Limb (tissue), 2 donors: ENCODE results near the gene CD6.
A peak's percentile ranks its signal among the peaks of the same experiment; 100 is the strongest.

Experiments
- DNase-seq, 2 donors: peaks; one replicate each; pipeline ENCODE4 v3.0.0-alpha.2; 2016; ENCODE audit errors: extremely low spot score in 2 of 2

The CD6 gene

DNA sequence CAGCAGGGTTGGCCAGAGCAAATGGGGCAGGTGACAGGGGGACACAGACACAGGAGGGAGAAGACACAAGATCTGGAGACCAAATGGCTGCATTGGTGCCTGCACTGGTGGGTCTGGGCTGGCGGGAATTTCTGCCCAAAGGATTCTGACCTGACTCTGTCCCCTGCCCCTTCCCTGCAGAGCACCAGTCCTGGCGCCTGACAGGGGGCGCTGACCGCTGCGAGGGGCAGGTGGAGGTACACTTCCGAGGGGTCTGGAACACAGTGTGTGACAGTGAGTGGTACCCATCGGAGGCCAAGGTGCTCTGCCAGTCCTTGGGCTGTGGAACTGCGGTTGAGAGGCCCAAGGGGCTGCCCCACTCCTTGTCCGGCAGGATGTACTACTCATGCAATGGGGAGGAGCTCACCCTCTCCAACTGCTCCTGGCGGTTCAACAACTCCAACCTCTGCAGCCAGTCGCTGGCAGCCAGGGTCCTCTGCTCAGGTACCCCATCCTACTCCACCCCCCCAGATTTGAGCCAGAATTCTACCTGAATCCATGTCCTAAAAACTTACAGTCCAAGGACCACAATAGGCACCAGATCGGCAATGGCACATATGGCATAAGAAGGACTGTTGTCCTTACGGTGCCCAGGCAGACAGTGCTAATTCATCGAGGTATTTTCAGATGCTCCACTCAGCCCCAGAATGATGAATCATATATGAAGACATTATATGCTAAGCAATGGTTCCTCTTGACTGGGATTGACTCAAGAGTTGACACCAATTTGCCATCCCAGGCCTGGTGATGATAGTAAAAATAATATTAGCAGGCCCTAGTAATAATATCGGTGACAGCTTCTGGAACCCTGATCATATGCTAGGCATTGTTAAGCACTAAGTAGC is 38.2 kb downstream of the CD6 start:
- DNase-seq = no peak

DNA sequence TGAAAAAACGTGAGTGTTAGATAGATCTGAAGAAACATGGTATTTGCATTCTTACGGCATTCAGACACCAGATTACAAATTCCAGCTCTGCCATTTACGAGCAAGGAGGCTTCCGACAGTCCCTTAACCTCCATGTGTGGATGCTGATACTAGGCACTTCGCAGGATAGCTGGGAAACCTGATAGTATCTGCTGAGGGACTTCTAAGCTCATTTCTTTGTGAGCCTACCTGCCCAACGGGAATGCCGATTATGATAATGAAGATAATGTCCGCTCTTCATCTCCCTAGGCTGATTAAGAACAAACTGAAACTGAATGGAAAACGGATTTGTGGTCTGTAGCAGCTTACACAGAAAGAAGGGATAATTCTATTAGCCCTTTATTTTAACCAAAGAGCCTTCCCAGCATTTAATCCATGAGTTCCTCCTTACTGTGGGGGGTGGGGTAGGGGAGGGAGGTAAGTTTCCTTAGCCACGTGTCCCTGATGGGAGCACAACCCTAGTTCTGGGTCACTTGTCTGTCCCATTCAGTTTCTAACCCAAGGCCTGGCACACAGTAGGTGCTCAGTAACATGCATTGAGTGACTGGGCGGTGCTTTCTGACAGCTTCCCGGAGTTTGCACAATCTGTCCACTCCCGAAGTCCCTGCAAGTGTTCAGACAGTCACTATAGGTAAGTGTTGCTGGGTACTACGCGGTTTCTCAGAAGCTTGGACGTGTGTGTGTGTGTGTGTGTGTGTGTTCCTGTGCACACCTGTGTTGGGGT is 39.2 kb downstream of the CD6 start:
- no peak for DNase-seq

DNA sequence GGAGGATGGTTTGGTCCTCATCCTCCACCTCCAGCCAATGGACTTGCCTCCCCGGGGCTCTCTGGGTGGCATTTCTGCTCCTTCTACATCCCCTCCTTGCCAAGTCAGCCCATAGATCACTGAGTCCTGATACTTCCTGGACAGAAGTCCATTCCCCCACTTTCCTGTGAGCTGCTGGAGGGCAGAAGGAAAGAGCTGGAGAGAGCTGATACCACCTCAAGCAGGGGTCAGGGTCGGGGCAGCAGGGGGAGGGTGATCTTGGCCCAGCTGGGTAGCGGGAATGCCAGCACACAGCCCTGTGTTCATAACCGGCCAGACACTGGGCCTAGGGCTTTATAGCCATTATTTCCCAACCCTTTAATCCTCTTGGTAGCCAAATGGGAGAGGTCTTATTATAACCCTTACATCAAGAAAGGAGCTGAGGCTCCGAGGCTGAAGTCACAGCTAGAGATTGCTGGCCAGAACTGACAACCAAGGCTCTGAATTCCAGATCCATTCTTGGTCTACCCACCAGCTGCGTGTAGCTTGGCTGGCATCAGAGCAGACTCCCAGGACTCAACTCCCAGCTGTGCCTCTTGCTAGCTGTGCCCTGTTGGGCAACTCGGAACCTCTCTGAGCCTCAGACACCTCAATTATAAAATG is 39.9 kb downstream of the CD6 start:
- no peak for DNase-seq

DNA sequence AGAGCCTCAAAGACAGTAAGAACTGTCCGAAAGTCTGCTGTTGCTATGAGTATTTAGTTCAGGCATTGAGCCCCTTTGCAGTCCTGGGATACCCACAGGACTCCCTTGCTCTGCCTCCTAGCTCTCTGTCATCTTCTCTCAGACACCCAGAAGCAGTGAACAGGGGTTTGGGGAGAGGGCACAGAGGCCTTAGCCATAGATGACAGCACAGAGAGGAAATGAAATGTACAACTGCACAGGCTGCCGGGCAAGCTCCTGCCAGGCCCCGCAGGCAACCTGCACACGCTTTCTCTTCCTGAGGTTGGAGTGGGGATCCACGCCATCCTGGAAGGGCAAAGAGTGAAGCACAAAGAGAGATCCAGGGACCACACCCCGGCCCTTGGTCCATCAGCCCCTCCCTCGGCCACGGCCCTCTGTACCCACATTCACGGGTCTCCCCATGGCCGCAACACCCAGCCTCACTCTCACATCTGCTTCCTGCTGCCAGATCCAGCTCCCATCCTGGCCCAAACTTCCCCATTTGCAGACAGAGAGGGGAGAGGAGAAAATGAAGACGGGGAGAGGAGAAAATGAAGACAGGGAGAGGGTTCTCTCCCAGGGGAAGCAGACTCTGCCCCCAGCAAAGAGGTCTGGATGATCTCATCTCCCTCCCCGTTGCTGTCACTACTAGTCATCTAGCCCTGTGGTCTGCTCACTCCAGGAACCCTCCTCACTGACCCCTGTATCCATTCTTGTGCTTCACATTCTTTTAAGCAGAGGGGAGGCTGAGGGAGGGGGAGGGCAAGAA is 40.7 kb downstream of the CD6 start:
- no peak for DNase-seq

DNA sequence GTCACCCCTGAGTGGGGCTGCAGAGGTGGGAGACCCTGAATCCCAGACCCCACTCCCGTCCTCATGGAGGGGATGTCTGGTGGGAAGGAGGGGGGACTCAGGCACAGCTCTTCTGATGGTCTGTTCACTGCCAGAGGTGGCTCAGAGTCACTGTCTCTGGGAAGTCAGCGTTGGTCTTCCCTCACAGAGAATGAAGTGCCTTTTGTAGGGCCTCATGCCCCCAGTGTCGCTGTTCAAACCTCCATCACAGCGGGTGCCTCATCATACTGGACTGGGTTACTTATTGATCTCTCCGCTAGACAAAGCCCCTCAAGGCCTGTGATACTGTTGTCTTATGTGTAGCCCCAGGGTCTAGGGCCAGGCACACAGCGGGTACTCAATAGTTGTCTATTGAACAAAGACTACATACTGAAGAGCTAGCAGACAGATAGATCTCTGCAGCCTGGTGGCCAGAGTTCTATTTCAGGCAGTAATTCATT is 41.3 kb downstream of the CD6 start:
- no peak for DNase-seq

DNA sequence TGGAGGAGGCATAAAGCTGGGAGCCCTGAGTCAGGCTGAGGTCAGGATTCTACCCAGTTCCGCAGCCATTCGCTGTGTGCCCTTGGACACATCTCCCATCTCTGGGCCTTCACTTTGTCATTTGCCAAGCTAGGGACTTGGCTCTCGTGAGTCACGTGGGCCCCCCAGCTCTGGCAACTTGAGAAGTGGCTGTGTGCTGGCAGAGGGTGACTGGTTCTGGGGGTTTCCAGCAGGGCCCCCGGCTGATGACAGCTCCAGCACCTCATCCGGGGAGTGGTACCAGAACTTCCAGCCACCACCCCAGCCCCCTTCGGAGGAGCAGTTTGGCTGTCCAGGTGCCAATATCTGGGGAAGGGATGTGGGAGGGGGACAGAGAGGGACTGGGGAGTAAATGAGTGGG is 46.6 kb downstream of the CD6 start:
- DNase-seq = no peak

DNA sequence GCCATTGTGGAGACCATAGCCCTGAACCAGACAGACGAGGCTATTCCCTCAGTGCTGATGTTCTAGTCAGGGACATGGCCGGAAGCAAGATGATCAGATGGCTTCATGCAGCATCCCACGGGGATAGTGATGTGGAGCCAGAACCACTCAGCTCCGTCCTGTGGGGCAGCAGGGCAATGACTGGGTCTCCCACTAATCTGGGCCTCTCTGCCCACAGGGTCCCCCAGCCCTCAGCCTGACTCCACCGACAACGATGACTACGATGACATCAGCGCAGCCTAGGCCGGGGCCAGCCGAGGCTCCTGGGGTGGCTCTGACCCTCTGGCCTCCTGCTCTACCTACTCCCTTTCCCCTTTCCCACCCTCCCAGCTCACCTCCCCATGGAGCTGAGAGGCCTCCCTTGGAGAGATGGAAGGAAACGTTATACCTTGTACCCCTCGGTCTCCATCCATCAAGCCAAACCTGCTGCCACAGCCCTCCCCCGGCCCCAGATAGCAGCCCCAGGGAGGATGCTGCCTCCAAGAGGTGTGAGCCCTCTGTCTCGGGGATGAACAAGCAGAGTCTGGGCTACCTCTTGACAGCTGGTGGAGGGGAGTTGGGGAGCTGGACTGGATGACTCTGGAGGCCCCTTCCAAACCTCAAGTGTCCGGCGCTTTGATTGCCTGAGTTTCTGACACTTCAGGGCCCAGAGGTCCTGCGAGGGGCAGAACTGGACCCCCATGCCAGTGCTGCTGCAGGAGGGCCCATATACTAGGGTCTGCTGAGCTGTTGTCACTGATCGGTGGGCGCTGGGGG is 47.8 kb downstream of the CD6 start:
- no peak for DNase-seq

DNA sequence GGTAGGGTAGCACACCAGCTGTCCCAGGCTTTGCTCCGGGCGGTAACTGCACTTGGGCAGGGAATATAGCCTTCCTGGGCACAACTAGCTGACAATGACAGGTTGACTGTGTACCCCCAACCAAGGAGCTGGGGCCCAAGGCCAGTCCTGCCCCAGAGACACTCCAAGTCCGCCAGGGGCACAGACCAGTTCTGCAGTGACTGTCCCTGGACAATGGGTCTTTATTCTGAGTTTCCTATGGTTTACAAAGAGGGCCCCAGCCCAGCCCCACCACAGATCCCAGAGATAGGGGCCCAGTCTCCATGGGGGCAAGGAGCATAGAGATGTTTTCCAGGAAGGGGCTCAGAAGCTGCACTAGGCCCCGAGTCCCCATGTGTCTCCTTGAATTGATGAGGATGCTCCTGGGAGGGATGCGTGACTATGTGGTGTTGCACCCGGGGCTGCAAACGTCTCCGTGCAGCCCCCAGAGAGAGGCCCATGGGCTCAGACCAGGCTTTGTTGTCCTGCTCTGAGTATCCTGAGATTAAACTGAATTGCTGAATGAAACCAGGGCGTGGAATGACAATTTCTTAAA is 48.4 kb downstream of the CD6 start:
- no peak for DNase-seq

DNA sequence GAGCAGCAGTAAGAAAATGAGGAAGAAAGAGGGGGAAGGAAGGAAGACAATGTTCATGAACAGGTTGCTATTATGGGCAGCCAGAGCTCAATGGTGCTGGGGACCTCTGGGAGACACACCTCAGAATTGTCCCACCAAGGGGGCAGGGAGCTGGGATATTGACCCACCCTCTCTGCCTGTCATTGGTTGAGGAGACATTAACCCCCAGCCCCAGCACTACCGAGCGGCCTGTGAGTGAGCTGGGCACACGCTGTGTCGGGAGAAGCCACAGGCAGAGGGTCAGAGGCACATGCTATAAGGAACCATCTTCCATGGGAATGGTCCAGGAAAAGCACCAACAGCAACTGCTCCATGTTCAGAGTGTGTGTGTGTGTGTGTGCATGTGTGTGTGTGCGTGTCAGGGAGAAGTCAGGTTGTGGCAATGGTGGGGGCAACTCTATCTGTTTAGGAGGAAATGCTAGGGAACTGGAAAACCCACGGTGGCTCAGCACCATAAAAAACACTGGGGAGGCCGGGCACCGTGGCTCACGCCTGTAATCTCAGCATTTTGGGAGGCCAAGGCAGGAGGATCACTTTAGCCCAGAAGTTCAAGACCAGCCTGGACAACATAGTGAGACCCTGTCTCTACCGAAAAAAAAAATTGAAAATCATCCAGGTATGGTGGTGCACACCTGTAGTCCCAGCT is 49.2 kb downstream of the CD6 start:
- DNase-seq = no peak

DNA sequence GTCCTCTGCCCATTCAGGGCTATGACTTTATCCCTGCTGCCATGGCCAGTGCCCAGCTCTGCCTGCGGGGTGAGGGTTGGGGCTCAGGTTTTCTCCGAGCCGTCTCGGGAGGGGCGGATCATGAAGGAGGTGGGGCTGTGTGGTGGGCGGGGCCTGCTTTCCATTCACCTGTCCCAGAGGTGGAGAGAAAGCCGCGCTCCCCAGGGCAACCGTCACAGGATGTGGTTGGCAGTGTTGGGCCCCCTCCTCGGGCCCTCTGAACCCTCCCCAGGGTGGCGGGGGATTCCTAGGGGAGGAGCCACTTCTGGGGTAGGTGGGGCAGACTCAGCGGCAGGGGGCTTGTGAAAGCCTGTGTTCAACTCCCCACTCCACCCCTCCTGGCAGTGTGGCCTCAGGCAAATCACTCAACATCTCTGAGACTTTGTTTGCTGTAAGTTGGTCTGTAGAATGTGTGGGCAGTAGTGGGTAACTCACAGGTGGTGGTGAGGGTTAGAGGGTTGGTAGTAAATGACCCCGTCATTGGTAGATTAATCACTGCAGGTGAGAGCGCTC is 50.3 kb downstream of the CD6 start:
- DNase-seq = peak in 1 of 2 donors; percentile 32

DNA sequence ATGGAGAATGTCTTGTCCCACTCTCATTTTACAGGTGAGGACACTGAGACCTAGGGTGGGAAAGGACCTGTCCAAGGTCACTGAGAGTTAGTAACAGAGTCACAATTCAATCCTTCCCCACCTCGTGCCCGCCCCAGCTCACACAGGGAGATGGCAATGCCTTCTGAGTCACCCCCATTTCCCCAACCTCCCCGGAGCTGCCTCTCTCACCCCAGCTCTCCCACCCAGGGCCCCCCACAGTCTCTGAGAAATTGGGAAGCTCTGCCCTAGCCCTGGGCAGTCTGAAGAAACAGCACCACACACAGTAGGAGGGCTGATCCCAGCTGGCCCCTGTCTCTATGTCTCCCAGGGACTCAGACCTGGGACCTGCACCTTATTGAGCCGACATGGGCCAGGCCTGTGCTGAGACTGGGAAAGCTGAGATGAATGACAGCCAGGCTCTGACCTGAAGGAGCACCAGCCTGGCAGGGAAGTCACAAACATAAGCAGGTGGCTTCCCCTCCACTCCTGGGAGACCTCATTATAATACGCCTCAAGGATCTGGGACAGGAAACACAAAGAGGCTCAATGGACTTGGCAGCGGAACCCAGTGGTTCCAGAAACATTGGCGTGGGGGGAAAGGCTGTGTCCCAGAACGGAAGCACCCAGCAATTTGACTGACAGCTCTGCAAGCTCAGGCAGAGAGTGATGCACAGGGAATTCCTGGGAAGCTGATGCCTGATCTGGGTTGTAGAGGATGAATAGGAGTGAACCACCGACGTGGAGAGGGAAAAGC is 51.0 kb downstream of the CD6 start:
- no peak for DNase-seq

DNA sequence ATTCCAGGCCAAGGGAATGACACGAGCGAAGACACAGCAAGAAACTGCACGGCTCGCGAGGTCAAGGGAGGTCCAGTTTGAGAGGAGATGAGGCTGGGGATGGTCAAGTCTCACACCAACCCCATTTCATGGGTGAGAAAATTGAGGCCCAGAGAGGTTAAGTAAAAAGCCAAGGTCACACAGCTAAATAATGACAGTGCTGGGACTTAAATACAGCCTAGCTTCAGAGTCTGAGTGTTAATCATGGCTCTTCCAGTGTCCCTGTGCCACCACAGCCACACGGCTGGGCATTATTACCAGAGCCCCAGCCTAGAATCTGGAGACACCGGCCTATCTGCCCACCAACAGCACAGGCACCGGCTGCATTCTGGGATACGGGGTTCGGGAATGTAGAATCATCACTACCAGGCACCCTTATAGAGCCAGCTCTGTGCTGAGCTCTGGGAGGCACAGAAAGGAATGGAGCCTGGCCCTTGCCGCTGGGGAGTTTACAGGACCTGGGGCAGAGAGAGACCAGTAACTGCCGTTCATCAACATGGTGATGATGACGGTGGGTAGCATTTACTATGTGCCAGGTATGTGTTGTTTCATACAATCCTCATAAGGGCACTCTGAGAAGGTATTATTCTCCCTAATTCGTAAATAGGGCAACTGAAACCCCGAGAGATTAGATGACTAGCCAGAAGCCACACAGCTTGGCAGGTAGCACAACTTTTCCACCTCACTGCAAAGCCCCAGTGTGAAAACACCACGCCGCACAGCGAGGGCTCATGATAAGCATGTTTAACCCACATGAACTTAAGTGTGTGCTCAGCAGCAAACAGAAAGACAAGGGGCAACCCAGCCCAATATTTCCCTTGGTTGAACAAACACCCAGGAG is 51.8 kb downstream of the CD6 start:
- DNase-seq = no peak

DNA sequence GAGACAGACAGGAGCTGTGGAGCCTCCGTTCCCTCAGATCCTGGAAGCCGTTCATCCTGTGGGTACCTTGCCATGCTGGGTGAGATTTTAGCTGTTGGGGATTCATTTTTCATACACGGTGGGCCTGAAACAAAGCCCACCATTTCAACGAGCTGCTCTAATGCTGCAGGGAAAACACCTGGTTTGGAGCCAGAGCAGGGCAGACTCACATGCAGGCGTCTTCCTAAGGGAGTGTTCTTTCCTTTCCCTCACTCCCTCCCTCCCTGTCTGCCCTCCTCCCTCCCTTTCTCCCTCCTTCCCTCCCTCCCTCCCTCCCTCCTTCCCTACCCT is 52.5 kb downstream of the CD6 start:
- no peak for DNase-seq

DNA sequence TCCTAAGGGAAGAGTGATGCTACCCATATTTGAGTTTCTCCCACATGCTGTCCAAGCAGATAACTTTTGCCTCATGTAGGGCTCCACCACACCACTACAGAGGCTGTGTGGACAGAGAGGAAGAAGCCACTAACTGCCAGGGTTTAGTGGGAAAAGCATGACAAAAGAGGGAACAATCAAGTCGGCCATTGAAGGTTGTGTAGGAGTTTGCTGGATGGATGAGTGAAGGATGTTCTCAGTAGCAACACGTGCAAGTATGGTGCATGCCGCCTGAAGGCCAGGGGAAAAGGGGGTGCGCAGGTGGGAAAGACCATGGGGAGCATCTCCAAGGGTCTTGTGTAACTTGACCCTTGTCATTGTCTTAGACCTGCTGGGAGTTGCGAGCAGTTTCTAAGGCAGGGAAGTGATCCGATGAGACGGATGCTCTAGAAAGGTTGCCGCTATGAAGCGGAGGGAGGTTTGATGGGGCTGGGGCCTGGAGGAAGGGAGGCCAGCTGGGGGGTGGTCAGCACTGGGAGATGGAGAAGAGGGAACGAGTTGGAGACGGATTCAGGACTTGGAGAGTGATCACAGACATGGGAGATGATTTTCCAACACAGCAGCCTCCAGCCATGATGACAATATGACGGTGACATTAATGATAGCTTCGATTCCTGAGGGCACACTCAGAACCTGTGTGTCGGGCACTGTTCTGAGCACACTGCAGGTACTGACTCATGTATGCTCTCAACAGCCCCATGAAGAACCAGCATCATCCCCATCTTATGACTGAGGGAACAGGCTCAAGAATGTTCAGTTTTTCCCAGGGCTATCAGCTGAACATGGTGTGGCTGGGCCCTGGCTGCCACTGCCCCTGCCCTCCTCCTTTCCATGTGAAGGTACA is 53.7 kb downstream of the CD6 start:
- no peak for DNase-seq

DNA sequence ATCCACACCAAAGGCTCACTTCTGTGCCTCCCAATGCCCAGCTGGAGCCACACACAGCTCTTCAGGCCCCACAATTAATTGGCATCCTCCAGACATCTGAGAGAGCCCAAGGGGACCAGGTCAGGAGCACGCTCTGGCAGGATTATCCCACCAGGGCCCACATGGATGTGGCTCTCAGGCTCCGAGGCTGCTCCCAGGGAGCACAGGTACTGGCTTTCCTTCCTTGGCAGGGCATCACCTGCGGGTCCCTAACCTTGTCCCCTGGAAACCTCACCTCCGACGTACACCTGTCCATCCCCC is 54.3 kb downstream of the CD6 start:
- DNase-seq = no peak

DNA sequence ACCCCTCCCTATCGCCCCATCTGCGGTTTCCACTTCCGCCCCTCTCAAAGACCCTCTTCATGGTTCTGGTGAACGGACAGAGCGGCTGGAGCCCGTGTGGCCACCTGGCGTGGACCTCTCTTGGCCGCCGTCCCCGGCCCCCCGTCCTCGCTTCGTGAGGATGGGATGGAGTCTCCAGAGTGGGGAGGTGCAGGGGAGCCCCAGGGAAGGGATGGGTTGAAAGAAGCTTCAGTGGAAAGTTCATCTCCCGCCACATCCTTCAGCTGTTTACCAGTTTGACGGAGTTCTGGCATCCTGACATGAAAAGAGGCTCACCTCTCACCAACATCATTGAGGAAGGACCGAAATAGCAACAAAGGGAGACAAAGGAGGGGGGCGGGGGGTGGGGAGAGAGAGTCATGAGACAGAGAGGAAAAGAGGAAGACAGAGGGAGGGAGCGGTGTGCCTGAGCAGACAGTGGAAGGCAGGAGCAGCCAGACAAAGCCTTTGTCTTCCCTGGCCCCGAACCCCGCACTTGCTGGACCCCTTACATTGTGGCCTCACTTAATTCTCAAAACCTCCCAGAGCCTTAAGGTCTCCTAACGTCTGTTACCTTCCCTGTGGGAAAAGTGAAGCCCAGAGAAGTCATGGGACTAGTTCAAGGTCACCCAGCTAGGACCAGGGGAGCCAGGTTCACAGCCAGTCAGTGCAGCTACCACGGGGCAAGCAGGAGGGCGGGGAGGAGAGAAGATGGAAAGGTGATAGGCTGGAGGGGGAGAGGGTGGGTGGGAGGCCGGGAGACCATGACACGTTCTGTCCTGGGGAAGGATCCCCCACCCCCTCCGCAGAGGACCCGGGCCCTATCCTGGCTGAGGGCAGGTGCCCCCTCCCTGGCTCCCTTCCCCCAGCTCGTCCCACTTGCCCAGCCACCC is 54.9 kb downstream of the CD6 start:
- DNase-seq = no peak
